AG04450 (cell line): ENCODE measurements around the gene INSYN2A. TPM values are rescaled to one million over a fixed set of nuclear protein-coding genes. Genes with fewer than 3 reads are reported as not detected.
A peak's percentile ranks its signal among the peaks of the same experiment; 100 is the strongest.

Source experiments
- CTCF ChIA-PET: fragments of 300-600, 350-600 bp; formaldehyde crosslinking; extraction: SDS; loops from one replicate; lab custom pipeline; 2022; ENCODE audit warnings: antibody characterized with exemption, inconsistent platforms; lab: Charles Lee
- POLR2A ChIA-PET: fragments of 350-600 bp; formaldehyde crosslinking; extraction: SDS; loops from one replicate; lab custom pipeline; 2021; ENCODE audit warnings: antibody characterized with exemption, inconsistent platforms; lab: Yijun Ruan, JAX
- DNase-seq: peaks from one replicate; pipeline ENCODE4 v3.0.0-alpha.2; 2011; ENCODE audit warnings: low read depth, low spot score
- H3K27ac ChIP-seq: one replicate; pipeline ENCODE4 v1.5.1; 2012; ENCODE audit warnings: low read depth, low read length, control low read depth
- H3K27me3 ChIP-seq: one replicate; pipeline ENCODE4 v1.6.0; 2012; ENCODE audit warnings: low read length; ENCODE audit not compliant: control insufficient read depth, insufficient read depth
- H3K4me3 ChIP-seq: 2 replicates; pipeline ENCODE4 v1.5.1; 2011; ENCODE audit warnings: mild to moderate bottlenecking, low read depth, low read length, control low read depth
- H3K9me3 ChIP-seq: 2 replicates; pipeline ENCODE4 v1.5.1; 2012; ENCODE audit warnings: low read length; ENCODE audit not compliant: control insufficient read depth, insufficient read depth
- polyA minus RNA-seq: library from RNA; depleted of rRNA, polyadenylated mRNA; stranded (reverse); fragments of >200 nt; gene quantifications from 2 replicates; pipeline ENCODE4 v1.2.3, GENCODE V29; 2011; rRNA and poly(A)+ RNA removed
- polyA plus RNA-seq: library from polyadenylated mRNA; depleted of rRNA; stranded (reverse); fragments of >200 nt; gene quantifications from 2 replicates; pipeline ENCODE4 v1.2.3, GENCODE V29; 2011; rRNA removed
- TF ChIP-seq, protein P1 (sequence below): IDR thresholded peaks from 2 replicates; pipeline ENCODE4 v1.5.1; 2011; ENCODE audit warnings: low read depth, low read length, control low read depth, inconsistent platforms

Gene INSYN2A
- polyA plus RNA-seq (0.35 and 0.36 TPM in 2 replicates), polyA minus RNA-seq (0.39 and 0.41 TPM in 2 replicates)

DNA sequence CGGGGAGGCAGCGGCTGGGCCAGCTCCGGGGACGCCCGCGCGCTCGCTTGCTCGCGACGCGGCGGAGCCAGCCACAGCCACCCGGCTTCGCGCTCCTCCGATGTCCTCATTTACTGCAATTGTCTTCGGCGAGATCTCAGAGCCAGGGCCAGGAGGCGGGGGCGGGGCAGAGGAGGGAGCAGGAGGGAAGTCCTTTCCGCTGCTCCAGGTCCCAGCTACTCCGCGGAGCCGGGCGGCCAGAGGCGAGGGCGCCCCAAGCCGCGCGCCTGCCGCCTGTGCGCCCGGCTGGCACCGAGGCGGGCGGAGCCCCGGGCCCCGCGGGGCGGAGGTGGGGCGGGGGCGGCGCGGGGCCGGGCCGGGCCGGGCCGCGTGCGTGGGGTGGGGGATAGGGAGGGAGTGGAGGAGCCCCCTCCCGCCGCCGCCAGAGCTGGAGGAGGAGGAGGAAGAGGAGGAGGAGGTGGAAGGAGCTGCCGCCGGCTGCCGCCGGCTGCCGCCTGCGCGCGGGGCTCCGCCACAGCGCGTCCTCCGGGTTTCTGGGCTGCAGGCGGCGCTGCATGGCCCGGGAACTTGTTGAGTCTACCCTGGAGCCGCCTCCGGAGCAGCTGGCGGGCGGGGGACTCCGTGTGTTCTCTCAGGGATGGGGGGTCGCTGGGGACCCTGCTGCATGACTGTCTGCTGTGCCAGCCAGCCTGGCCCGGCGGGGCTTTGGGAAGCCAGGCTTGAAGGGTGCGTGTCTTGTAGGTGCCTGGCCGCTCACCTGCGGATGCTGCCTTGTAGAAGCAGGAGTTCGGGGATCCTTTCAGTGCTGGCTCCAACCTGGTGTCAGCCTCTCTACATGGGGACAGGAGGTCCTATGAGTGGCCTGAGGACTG lies at the start of gene INSYN2A:
TSS of gene INSYN2A (minus strand) at position 310 of the 872 bp plus-strand sequence. CDS start 20,196 bp downstream, outside the sequence.
- TF ChIP-seq, protein P1, sequence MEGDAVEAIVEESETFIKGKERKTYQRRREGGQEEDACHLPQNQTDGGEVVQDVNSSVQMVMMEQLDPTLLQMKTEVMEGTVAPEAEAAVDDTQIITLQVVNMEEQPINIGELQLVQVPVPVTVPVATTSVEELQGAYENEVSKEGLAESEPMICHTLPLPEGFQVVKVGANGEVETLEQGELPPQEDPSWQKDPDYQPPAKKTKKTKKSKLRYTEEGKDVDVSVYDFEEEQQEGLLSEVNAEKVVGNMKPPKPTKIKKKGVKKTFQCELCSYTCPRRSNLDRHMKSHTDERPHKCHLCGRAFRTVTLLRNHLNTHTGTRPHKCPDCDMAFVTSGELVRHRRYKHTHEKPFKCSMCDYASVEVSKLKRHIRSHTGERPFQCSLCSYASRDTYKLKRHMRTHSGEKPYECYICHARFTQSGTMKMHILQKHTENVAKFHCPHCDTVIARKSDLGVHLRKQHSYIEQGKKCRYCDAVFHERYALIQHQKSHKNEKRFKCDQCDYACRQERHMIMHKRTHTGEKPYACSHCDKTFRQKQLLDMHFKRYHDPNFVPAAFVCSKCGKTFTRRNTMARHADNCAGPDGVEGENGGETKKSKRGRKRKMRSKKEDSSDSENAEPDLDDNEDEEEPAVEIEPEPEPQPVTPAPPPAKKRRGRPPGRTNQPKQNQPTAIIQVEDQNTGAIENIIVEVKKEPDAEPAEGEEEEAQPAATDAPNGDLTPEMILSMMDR: peak; percentile 52
- no peak for DNase-seq
- no peak within 1 kb of the TSS for H3K27ac ChIP-seq
- H3K27me3 ChIP-seq: peaks cover 8% of the 10 kb centered on the region
- ChIA-PET CTCF (interaction anchor here (2.2 to 2.8 kb wide), 2 partner anchors 11 to 47 kb away, joined by 7 to 15 read pairs; no protein-coding TSS in a partner anchor), POLR2A (no interaction called here)
- H3K4me3 ChIP-seq: peak within 1 kb of the TSS; percentile 64
- no peaks in the 10 kb centered on the region for H3K9me3 ChIP-seq

- no peak overlapping the region for H3K27ac ChIP-seq
- H3K9me3 ChIP-seq: no peaks in the 10 kb centered on the region
- no peak overlapping the region for H3K4me3 ChIP-seq
- TF ChIP-seq, protein P1: no peak
- ChIA-PET CTCF (interaction anchor here (1.0 kb wide), 1 partner anchor 20 kb away, joined by 3 read pairs; no protein-coding TSS in a partner anchor), POLR2A (no interaction called here)
- DNase-seq: no peak
- no peaks in the 10 kb centered on the region for H3K27me3 ChIP-seq
These were observed 49.1 kb upstream of the INSYN2A start for GRCh38 chr10:127245456-127245855.

GRCh38 chr10:127243490-127244272 lies 47.3 kb upstream of the INSYN2A start:
- Histone ChIP-seq H3K27ac (no peak overlapping the region), H3K9me3 (no peaks in the 10 kb centered on the region), H3K27me3 (no peaks in the 10 kb centered on the region), H3K4me3 (no peak overlapping the region)
- TF ChIP-seq, protein P1: peak; percentile 70
- CTCF ChIA-PET: interaction anchor here (0.6 to 1.8 kb wide), 15 partner anchors 9 to 181 kb away, joined by 3 to 9 read pairs (median 3); partner anchors contain the start of gene INSYN2A
- no peak for DNase-seq
- POLR2A ChIA-PET: no interaction called here

DNA sequence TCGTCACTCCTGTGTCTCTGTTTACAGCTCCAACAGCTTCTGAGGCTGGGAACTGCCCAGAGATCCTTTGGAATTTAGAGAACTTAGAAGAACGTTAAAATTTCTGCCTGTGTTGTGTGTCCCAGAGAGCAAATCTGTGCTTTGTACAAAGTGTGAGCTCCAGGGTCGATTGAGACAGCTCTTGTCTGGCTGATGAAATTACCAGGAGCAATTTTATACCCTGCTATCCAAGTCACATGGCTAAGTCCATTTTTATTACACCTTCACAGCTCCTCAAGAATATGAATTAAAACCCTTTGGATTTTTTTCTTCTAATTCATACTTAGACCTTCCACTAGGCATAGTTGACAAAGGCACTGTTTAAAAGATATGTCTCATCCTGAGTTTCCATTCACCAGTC lies 46.5 kb upstream of the INSYN2A start:
- no peaks in the 10 kb centered on the region for H3K27me3 ChIP-seq
- DNase-seq: no peak
- POLR2A ChIA-PET: no interaction called here
- H3K27ac ChIP-seq: no peak overlapping the region
- TF ChIP-seq, protein P1: no peak
- H3K4me3 ChIP-seq: no peak overlapping the region
- no peaks in the 10 kb centered on the region for H3K9me3 ChIP-seq
- CTCF ChIA-PET: interaction anchor here (0.6 to 1.8 kb wide), 10 partner anchors 13 to 611 kb away, joined by 3 to 9 read pairs (median 4); partner anchors contain the start of gene INSYN2A
